ENCODE data around the gene CGN. TPM values are rescaled to one million over a fixed set of nuclear protein-coding genes. Genes with fewer than 3 reads are reported as not detected.

The CGN gene
- total RNA-seq, result under 0.01 and 2.5 TPM in 2 replicates

GRCh38 chr1:151510957-151511635 is at the start of gene CGN:
Gene CGN (plus strand): TSS chr1:151511387. CDS start chr1:151518520, 7,133 bp downstream.

GRCh38 chr1:151540021-151540981 is 29.1 kb downstream of the CGN start, which contains the start of gene TUFT1:
Gene TUFT1 (plus strand): TSS chr1:151540309. CDS start chr1:151540367, 58 bp downstream.

Other genes starting within 250 kb of the CGN start
- gene ZNF687, start 229.1 kb upstream of the CGN start, total RNA-seq, result 13.2 and 17.6 TPM in 2 replicates
- gene PI4KB, start 184.0 kb upstream of the CGN start, total RNA-seq, result 44.9 and 69.8 TPM in 2 replicates
- 12.3 and 15.2 TPM in 2 replicates for gene RFX5, start 164.1 kb upstream of the CGN start, total RNA-seq
- gene SELENBP1, start 138.7 kb upstream of the CGN start, total RNA-seq, result 63.1 and 83.0 TPM in 2 replicates
- gene PSMB4, start 111.8 kb upstream of the CGN start, total RNA-seq, result 271 and 315 TPM in 2 replicates
- 13.1 and 22.0 TPM in 2 replicates for gene POGZ, start 51.9 kb upstream of the CGN start, total RNA-seq
- 3.6 and 16.2 TPM in 2 replicates for gene TUFT1, start 28.9 kb downstream of the CGN start, total RNA-seq
- 13.0 and 13.3 TPM in 2 replicates for gene SNX27, start 100.7 kb downstream of the CGN start, total RNA-seq
- not detected in 2 replicates for gene CELF3, start 205.4 kb downstream of the CGN start, total RNA-seq
- gene RIIAD1, start 210.1 kb downstream of the CGN start, total RNA-seq, result not detected in 2 replicates